NK-92 treated with Interleukin-12 subunit alpha and Interleukin-12 subunit beta, amount 100 ng/mL, for 24 hours (cell line): Measurements from ENCODE around the gene GNAS-AS1.

Experiments
- DNase-seq: peaks from one replicate; lab custom pipeline; 2025; lab: John Stamatoyannopoulos, UW

GNAS-AS1 gene

GRCh38 chr20:58783511-58784011 is 67.1 kb downstream of the GNAS-AS1 start:
- DNase-seq: no peak

- DNase-seq: no peak
These were observed 69.6 kb downstream of the GNAS-AS1 start for GRCh38 chr20:58781138-58781537.

DNA sequence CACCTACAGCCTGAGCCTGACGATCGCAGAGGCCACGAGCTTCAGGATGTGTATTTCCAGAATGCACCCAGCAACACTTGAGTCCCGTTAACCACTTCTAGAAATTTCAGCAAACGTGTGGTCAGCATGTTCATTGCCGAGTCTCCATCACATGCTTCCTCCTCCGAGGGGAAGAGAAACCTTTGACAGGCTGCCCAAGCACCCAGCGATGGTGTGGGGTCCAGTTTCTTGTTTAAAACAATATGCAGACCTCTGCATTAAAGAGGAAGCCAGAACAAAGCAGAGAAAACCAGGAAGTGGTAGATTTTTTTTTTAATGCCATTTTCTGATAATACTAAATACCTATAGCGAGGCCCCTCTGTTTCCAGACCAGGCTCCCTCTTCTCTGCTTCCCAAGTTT is 71.9 kb downstream of the GNAS-AS1 start:
- no peak for DNase-seq

- DNase-seq: no peak
These were observed 73.0 kb downstream of the GNAS-AS1 start for GRCh38 chr20:58777657-58778056.

- DNase-seq: no peak
These were observed 74.6 kb downstream of the GNAS-AS1 start for GRCh38 chr20:58776109-58776508.

DNA sequence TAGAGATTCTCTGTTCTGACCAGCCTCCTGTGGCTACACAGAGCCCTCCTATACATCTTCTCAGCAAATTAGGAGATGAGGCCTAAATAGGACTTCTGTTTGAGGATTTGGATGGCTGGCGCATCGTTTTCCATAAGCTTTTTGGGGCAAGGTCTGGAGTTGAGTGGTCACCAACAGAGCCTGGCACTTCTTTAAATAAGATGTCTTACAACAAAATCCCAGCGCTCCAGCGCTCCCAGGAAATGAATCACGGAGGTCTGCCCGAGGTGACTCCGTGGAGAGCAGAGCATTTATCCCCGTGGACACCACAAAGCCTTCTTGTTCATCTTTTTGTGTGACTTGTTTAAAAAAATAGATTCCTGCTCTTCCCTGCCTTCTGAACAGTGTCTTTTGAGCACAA is 75.3 kb downstream of the GNAS-AS1 start:
- no peak for DNase-seq

DNA sequence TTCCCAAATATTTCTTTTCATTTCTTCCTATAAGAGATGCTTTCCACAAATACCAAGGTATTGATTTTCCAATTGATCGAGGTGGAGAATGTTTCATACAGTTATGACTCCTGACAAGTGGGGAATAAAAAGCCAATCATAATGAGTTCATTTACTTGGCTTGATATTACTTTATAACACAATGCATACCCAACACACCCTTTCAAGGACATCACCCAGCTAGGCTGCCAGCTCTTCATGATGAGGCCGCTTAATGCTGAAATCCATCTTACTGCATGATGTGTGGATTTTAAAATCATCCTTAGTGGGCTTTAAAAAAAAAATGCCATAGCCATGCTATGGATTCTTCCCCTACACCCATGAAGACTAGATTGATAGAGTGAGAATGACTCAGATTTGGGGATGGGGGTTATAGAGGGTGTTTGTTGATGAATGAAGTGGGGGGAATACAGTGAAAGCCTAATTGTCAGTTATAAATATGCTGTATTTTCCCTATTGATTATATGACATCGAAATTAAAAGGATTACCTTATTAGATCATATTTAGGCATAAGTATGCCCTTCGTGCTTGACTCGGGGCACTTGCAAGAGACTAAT is 75.9 kb downstream of the GNAS-AS1 start:
- DNase-seq: no peak

GRCh38 chr20:58774214-58774613 is 76.5 kb downstream of the GNAS-AS1 start:
- DNase-seq: no peak

DNA sequence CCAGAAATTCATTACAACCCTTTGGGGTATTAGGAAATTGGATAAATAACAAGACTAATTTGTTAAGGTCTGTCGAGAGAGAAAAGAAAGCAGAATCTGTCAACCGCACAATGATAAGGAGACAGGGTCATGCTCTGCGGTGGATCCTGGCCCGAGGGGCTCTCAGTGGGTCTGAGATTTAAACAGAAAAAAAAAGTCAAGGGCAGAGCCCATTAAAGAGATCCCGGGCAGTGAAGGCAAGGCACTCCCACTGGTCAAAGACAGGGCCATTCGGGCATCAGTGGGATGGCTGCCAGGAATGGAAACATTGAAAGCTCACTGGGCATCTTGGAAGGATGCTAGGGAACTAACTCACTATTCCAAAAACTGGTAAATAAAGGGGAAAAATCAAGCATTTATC is 77.9 kb downstream of the GNAS-AS1 start:
- no peak for DNase-seq
